Neural cell (in vitro differentiated cells): Measurements from ENCODE around the gene C2orf42.

Experiments used
- CTCF ChIP-seq: fragments of 450-650 bp; IDR thresholded peaks from 2 replicates; pipeline ENCODE4 v1.5.1; 2014; ENCODE audit warnings: antibody characterized with exemption, mild to moderate bottlenecking, moderate library complexity; ENCODE audit not compliant: poor library complexity, severe bottlenecking
- EP300 ChIP-seq: fragments of 450-650 bp; conservative IDR thresholded peaks from 2 replicates; pipeline ENCODE4 v1.6.1; 2014; ENCODE audit warnings: antibody characterized with exemption, mild to moderate bottlenecking, moderate library complexity; ENCODE audit not compliant: poor library complexity, severe bottlenecking
- EZH2 ChIP-seq: fragments of 200-600, 300-800 bp; shearing (Covaris generic), sonication (generic); IDR thresholded peaks from 2 replicates; pipeline ENCODE4 v1.6.1; 2014; ENCODE audit warnings: antibody characterized with exemption, low read length, borderline replicate concordance, mild to moderate bottlenecking; ENCODE audit not compliant: insufficient read depth, poor library complexity, severe bottlenecking
- MXI1 ChIP-seq: fragments of 450-650 bp; conservative IDR thresholded peaks from 2 replicates; pipeline ENCODE4 v1.6.1; 2014; ENCODE audit warnings: antibody characterized with exemption, mild to moderate bottlenecking; ENCODE audit not compliant: poor library complexity, severe bottlenecking
- POLR2AphosphoS5 ChIP-seq: IDR thresholded peaks from 2 replicates; pipeline ENCODE4 v1.6.1; 2012
- RAD21 ChIP-seq: fragments of 450-650 bp; conservative IDR thresholded peaks from 2 replicates; pipeline ENCODE4 v1.6.1; 2014; ENCODE audit warnings: antibody characterized with exemption, mild to moderate bottlenecking, moderate library complexity
- SMC3 ChIP-seq: fragments of 450-650 bp; conservative IDR thresholded peaks from 2 replicates; pipeline ENCODE4 v1.6.1; 2014; ENCODE audit warnings: antibody characterized with exemption, mild to moderate bottlenecking, moderate library complexity; ENCODE audit not compliant: poor library complexity
- TAF1 ChIP-seq: IDR thresholded peaks from 2 replicates; pipeline ENCODE4 v1.6.1; 2012; ENCODE audit warnings: low read depth

GRCh38 chr2:70240599-70240998 lies 49.8 kb upstream of the C2orf42 start:
- TF ChIP-seq TAF1, result no peak
- no peak for TF ChIP-seq EP300
- no peak for TF ChIP-seq CTCF
- TF ChIP-seq RAD21, result no peak
- no peak for TF ChIP-seq POLR2AphosphoS5
- TF ChIP-seq MXI1, result no peak
- no peak for TF ChIP-seq SMC3
- TF ChIP-seq EZH2, result no peak
